KBM-7 (cell line): ENCODE measurements around the gene PDE11A.
A peak's percentile ranks its signal among the peaks of the same experiment; 100 is the strongest.

ENCODE experiments used
- DNase-seq: peaks from one replicate; pipeline ENCODE4 v3.0.0-alpha.2; 2015
- in situ Hi-C: fragments of 300-500 bp; cut with MboI; formaldehyde crosslinking; loops from 2 replicates; pipeline ENCODE4 v1.14.3; 2020; ENCODE audit warnings: low sequenced_read_pairs, low pct_unique_long_range_greater_than_20kb, mixed read lengths

Gene PDE11A

DNA sequence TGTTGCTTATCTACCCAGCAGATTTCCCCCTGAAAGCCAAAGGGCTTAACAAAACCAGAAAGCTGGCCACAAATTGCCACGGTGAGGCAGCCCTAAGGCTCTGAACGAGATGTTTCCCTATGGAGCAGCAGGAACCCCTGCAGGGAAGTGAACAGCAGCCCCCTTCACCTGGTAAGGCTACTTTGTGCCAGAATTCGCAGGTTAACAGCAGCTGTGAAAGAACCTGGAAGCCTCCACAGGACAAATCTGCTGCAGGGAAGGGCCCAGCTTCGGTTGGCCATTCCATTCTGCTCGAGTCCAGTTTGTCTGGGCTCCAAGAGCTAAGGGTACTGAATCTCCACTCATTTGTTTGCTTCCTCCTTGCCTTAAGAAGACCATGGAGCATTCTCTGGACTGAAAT, 175.3 kb downstream of the PDE11A start:
- in situ Hi-C loops: no loop called here

GRCh38 chr2:177896587-177896986, 176.0 kb downstream of the PDE11A start:
- in situ Hi-C loops: no loop called here
- DNase-seq: no peak

More for the DNA sequence above, 175.3 kb downstream of the PDE11A start:
- DNase-seq: no peak

DNA sequence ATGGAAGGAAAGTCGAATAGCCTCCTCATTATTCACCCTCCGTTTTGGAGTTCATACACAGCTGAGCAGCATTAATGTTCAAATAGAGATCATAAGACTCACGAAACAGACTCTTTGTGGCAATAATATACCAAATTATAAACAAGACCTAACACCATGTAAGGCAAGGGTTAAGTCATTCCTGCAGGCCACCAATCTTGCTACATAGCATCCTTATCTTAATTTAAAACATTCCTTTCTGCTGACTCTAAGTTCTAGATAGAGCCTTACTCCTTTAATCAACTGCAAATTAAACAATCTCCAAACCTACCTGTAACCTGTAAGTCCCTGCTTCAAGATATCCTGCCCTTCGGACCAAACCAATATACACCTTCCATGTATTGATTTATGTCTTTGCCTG, 178.0 kb downstream of the PDE11A start:
- no peak for DNase-seq
- in situ Hi-C loops: no loop called here

GRCh38 chr2:177893880-177894279, 178.7 kb downstream of the PDE11A start:
- in situ Hi-C loops: no loop called here
- peak; percentile 34 for DNase-seq

- in situ Hi-C loops: no loop called here
These were observed 181.0 kb downstream of the PDE11A start for GRCh38 chr2:177891533-177891932.

DNA sequence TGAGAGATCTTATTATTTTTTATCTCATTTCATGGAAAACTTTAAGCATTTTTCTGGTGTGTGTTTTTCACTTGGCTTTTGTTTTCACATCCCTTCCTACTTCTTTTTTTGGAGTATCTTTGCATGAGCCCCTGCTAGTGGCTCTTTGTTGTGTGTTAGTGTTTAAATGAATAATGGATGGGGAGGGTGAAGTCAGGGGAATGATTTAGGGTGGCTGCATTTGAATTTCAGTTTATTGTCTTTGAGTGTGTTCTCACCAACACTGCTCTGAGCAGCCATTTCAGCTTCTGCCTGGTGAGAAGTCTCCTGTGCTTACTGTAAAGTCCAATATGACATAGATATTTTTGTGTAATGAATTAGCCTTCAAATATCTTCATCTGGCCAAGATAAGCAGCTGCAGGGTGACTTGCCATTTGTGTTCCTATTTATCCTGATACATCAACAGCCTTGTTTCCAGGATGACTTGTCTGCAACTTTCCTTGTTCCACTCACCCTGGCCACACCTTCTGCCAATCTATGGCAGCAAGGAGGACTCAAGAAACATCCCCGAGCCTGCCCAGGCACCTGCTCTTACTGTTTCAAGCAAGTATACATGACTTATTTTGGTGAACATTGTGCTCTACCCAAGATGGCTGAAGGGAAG, 182.6 kb downstream of the PDE11A start:
- DNase-seq: no peak
- in situ Hi-C loops: no loop called here

More at GRCh38 chr2:177891533-177891932, 181.0 kb downstream of the PDE11A start:
- DNase-seq: no peak

DNA sequence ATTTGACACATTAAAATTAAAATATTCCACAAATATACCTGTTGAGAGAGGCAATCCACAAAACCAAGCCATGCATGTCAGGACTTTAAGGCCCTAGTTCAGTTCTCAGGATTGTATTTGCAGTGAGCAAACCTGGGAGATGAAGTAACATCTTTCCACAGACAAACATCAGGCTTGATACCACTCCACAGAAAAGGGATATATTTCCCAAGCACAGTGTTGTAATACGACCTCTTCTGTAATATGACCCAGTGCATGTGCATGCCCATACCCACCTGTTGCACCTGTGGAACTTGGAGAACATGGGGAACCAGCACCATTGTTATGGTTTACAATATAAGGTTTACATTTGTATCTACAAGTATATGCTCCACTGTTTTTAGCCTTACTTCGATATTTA, 184.0 kb downstream of the PDE11A start:
- in situ Hi-C loops: no loop called here

DNA sequence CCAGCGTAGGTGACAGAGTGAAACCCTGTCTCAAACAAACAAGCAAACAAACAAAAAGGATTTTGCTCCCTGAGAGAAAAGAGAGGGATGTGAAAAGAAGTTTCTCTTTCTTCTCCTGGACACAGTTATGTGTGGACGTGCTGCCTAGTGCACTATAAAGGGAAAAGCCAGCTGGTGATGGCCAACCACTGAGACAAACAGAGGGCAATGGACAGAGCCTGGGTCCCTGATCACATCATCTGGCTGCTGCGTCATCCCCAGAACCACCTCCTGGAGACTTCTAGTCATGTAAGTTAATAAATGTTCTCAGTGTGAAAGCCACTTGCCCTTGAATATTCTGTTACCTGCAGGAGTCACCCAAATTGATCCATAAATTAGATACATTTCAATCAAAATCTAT, 184.9 kb downstream of the PDE11A start:
- in situ Hi-C loops: no loop called here
- DNase-seq: no peak

More for the DNA sequence above, 184.0 kb downstream of the PDE11A start:
- DNase-seq: no peak

DNA sequence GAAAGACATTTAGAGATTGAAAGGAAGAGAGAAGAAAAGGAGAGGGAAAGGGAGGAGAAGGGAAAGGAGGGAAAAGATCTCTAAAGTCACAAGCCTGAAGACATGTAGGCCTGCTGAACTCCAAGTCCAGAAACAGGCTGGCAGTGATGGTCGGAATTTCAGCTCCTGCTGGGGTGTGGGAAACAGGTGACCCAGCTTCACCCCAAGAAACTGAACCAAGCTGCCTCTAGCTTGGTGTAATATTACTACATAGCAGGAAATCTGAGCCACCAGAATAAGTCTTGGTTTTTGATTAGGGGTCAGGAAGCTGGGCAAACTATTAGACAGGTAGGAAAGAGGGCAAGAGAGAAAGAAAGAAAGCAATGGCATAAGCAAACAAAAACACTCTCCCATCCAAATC, 185.8 kb downstream of the PDE11A start:
- DNase-seq: no peak
- in situ Hi-C loops: no loop called here

GRCh38 chr2:177885828-177886466, 186.6 kb downstream of the PDE11A start:
- in situ Hi-C loops: no loop called here
- DNase-seq: no peak

DNA sequence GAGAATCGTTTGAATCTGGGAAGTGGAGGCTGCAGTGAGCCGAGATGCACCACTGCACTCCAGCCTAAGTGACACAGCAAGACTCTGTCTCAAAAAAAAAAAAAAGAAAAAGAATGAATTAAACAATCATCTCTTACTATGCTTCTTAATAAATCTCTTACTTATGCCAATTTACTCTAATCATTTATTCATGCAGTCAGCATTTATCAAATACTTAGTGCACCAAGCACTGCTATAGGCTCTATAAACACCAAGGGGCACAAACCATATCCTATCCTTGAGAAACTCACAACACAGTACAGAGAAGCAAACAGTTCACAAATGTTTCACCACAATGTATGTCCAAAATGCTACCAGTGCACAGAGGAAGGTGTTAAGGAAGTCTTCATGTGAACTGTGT, 189.4 kb downstream of the PDE11A start:
- in situ Hi-C loops: no loop called here
- no peak for DNase-seq

- DNase-seq: no peak
- in situ Hi-C loops: no loop called here
These were observed 190.1 kb downstream of the PDE11A start for GRCh38 chr2:177882501-177882900.

- in situ Hi-C loops: no loop called here
- no peak for DNase-seq
These were observed 190.7 kb downstream of the PDE11A start for GRCh38 chr2:177881921-177882320.

DNA sequence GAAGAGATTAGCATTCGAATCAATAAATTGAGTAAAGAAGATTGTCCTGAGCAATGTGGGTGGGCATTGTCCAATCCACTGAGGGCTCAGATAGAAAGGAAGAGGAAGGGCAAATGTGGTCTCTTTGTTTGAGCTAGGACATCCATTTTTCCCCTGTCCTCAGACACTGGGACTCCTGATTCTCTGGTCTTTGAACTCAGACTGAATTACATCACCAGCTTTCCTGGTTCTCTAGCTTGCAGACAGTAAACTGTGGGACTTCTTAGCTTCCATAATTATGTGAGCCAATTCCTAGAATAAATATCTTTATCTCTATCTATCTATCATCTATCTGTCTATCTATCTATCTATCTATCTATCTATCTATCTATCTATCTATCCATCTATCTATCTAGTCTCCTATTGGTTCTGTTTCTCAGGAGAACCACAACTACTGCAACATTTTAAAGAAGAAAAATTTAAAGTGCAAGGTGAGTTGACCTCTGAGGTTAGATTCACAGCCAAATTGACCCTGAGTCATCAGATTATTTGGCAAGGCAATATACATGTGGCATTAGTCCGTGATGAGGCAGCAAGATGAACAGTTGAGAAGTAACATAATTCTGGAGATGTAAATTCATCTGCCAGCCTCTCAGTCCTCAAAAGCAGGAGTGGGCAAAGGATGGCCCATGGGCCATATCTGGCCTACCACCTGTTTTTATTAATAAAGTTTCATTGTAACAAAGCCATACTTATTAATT, 191.4 kb downstream of the PDE11A start:
- in situ Hi-C loops: no loop called here
- no peak for DNase-seq

- DNase-seq: no peak
- in situ Hi-C loops: no loop called here
These were observed 192.3 kb downstream of the PDE11A start for GRCh38 chr2:177880285-177880684.

- in situ Hi-C loops: no loop called here
- no peak for DNase-seq
These were observed 195.6 kb downstream of the PDE11A start for GRCh38 chr2:177876950-177877349.

DNA sequence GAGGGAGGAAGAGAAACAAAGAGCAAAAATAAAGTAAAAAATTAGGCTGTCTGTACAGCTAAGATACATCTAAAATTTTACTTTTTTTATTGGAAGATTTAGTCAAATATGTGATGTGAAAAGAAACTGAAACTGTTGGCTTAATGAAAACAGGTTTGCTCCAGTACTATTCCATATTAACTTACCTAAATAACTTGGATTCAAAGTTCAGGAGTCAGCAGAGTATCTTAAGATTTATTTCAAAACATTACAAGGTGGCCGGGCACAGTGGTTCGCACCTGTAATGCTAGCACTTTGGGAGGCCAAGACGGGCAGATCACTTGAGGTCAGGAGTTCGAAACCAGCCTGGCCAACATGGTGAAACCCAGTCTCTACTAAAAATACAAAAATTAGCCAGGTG, 197.9 kb downstream of the PDE11A start:
- in situ Hi-C loops: no loop called here
- DNase-seq: no peak

DNA sequence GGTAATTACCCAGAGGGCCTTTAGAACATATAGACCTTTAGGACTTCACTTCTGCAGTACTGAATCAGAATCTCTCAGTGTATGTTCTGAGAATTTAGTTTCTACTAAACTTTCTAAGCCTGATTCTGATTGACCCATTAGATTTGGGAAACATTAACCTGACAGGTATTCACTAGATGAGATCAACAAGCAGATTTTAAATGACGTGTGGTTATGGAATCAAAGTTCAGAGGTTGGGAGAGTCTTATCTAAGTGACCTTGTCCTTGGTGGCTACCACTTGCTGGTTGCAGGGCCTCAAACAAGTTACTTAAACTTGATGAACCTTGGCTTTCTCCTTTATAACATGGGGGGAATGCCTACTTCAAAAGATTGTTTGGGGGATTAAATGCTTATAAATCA, 198.7 kb downstream of the PDE11A start:
- in situ Hi-C loops: no loop called here
- no peak for DNase-seq

DNA sequence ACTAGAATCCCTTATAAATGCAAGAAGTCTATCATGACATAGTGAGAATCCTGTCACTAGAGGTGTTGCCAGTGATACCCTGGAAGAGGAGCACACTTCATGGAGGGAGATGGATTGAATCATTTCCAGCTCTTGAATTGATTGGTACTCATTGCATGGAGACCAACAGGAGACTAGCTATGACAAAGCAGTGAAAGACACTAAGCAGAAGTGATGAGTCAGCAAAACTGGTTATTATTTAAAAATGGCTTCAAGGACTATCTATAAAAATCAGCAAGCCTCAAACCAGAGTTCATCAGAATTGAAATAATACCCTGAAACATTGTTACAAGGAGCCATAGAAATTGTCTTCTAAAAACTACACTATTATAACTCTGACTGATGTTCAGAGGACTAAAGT, 200.3 kb downstream of the PDE11A start:
- no peak for DNase-seq
- in situ Hi-C loops: no loop called here

DNA sequence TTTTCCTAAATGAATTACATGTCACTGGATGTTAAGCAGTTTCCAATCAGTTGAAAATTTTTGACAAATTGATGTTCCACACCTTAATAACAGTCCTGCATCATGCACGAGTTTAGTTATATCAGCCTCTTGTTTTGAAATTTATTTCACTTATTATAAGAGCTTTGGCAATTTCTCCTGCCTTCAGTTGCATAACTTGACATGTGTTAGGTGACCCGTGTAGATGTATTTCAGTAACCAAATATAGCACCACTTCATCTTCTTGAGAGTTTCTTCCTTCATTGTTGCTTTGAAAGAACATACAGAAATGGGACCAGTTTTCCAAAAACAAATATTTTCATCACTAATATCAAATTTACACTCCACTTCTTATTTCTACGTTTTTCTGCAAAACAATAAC, 202.7 kb downstream of the PDE11A start:
- no peak for DNase-seq
- in situ Hi-C loops: no loop called here
